Cortex of kidney (tissue), 1 donor: ENCODE results near the gene LIME1.

Experiments
- DNase-seq: peaks from one replicate; lab custom pipeline; 2025; lab: John Stamatoyannopoulos, UW

Gene LIME1

DNA sequence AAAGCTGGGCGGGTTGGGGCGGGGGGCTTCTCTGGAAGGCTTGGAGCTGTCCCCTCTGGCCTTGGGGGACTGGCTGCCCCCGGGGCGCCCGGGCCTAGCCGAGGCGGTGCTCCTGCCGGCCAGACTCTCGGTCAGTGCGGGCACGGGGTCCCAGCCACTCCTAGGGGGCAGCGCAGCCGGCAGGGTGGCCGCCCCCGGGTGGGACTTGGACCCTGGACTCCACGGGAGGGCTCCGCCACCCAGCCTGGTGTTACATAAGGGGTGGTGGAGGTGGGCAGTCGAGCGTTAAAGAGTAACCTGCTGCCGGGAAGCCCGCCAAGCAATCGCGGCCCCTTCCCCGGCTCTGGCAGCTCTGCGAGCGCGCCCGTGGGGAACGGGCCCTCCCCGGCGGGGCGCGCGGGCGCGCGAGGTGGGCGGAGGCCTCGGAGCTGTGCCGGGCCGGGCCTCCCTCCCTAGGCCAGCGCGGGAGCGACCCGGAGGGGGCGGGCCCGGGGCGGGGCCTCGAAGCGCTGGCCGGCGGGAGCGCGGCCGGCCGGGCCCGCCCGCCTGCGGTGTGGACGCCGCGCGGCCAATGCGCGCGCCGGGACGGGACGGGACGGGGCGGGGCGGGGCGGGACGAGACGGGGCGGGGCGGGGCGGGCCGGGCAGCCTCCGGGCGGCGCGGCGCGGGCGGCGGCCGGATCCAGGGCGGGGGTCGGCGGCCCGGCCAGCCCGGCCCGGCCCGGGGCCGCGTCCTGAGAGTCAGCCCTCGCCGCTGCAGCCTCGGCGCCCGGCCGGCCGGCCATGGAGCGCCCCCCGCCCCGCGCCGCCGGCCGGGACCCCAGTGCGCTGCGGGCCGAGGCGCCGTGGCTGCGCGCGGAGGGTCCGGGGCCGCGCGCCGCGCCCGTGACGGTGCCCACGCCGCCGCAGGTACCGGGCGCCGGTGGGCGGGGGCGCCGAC is 2.9 kb downstream of the LIME1 start, which contains the start of gene SLC2A4RG:
Gene SLC2A4RG, plus strand, starts transcription at position 647 of the 940 bp plus-strand sequence. Its CDS starts 137 bp downstream, at position 784.
- no peak for DNase-seq

DNA sequence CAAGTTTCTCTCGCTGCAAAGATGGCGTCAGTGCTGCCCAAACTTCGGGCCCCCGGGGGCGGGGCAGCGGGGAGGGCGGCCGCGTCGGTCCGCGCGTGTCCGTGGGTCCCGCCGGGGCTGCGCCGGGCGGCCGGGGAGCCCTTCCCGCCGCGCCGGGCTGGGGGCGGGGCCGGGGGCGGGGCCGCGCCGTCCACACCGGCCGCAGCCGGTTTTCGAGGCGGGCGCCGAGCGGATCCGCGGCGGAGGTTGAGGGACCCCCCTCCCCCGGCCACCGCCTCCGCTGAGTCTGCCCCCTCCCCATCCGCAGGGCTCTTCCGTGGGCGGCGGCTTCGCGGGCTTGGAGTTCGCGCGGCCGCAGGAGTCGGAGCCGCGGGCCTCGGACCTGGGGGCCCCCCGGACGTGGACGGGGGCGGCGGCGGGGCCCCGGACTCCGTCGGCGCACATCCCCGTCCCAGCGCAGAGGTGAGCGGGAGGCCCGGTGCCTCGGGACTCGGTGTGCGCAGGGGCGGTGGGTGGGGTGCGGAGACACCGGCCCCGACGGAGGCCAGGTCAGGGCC is 3.7 kb downstream of the LIME1 start:
- DNase-seq, result no peak

- no peak for DNase-seq
Measured at GRCh38 chr20:63740627-63741353, 4.3 kb downstream of the LIME1 start.

- no peak for DNase-seq
Measured at GRCh38 chr20:63741354-63741675, 4.9 kb downstream of the LIME1 start.

- no peak for DNase-seq
Measured at GRCh38 chr20:63741676-63742380, 5.4 kb downstream of the LIME1 start.

DNA sequence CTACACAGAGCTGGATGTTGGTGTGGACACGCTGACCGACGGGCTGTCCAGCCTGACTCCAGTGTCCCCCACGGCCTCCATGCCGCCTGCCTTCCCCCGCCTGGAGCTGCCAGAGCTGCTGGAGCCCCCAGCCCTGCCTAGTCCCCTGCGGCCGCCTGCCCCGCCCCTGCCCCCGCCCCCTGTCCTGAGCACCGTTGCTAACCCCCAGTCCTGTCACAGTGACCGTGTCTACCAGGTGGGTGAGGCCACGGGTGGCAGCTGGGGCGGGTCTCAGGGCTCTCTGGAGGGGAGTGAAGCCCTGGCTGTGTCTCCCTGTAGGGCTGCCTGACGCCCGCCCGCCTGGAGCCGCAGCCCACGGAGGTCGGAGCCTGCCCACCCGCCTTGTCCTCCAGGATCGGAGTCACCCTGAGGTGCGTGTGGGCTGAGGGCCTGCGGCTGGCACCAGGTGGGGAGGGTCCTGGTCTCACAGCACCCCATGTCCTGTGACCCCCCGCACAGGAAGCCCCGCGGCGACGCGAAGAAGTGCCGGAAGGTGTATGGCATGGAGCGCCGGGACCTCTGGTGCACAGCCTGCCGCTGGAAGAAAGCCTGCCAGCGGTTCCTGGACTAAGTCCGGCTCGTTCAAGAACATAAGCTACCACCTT is 6.0 kb downstream of the LIME1 start:
- DNase-seq, result no peak

DNA sequence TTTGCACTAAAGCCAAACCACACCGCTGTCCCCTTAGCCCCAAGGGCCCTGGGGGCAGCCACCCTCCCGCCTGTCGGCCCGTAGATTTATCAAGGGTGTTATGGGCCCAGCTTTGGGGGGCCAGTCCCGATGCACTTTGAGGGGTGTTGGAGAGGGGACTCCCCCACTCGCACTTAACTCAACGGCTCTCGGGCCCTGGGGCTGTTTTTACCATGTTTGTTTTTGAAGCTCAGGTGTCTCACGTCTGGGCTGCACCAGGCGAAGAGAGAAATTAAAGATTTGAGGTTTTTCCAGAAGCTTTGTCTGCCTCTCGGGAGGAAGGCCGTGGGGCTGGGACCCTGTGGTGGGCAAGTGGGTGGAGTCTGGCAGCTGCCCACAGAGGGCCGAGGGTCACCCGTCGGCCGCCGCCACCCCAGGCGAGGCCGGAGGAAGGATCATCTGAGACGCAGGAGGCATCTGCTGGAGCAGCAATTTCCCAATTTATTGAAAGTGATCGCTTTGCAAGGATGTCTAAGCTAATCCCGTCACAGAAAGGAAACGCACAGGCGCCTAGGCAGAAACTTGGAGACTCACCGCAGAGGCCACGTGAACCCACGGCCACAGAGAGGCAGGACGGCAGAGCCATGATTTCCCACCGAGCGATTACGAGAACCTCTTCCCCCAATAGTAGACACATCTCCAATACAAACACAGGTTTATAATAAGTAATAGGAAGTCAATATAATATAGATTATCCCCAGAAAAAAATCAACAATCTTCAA is 6.9 kb downstream of the LIME1 start:
- DNase-seq, result no peak

- no peak for DNase-seq
Measured at GRCh38 chr20:63744158-63744557, 7.7 kb downstream of the LIME1 start.

DNA sequence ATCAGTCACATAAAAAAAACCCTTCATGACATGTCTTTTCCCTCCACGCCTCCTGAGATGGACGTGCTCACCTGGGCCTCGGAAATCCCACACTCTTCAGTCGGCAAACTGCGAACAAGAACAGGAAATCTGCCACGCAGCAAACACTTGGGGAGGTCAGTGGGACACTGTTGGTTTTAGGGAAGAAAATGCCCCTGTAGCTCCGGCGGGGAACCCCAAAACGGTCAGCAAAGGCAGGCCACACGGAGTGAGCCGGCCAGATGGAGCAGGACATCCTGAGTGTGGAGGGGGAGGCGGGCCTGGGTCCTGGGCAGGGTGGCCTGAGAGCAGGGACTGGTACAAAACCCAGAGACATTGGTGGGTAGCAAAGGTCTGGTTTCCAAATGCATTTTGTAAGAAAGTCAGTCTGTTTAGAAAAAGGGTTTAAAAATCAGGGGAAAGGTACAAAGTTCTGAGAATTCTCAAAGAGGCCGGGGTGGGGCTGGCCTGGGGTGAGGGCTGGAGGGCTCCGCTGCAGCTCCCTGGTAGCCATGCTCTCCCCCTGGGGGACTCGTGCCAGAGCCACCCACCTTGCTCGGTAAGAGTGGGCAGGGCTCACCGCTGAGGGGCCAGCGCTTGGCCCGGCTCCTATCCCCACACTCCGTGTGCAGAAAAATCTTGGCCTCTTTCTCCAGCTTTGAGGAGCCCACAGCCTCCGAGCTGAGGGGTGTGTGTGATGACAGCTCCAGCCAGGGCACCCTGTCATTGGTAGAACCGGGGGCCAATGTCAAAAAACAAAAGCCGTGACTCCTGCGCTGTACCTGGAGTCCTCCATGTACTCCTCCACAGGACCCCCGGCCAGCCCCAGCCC is 8.3 kb downstream of the LIME1 start:
- DNase-seq, result no peak

DNA sequence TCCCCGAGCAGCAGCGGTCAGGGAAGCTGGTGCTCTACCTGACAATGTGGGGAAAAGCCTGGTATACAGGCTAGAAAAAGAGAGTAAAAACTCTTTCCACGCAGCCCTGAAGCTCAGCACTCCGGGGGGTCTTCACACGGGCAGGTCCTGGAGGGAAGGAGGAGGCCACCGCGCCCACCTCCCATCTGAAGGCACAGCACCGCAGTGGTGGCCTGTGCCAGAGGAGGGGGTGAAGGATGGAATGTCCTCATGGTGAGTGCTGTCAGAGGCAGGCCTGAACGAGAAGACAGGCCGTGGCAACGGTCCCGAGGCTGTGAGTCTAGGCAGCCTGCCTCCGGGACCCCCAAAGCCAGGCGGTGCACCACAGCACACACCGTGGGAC is 9.0 kb downstream of the LIME1 start:
- DNase-seq, result no peak

GRCh38 chr20:63745961-63746731 is 9.7 kb downstream of the LIME1 start:
- DNase-seq, result no peak

- DNase-seq, result no peak
Measured at GRCh38 chr20:63746751-63747315, 10.4 kb downstream of the LIME1 start.

GRCh38 chr20:63747622-63748069 is 11.2 kb downstream of the LIME1 start:
- no peak for DNase-seq

- DNase-seq, result no peak
Measured at GRCh38 chr20:63748070-63748933, 11.8 kb downstream of the LIME1 start.

- no peak for DNase-seq
Measured at GRCh38 chr20:63748934-63749270, 12.4 kb downstream of the LIME1 start.

DNA sequence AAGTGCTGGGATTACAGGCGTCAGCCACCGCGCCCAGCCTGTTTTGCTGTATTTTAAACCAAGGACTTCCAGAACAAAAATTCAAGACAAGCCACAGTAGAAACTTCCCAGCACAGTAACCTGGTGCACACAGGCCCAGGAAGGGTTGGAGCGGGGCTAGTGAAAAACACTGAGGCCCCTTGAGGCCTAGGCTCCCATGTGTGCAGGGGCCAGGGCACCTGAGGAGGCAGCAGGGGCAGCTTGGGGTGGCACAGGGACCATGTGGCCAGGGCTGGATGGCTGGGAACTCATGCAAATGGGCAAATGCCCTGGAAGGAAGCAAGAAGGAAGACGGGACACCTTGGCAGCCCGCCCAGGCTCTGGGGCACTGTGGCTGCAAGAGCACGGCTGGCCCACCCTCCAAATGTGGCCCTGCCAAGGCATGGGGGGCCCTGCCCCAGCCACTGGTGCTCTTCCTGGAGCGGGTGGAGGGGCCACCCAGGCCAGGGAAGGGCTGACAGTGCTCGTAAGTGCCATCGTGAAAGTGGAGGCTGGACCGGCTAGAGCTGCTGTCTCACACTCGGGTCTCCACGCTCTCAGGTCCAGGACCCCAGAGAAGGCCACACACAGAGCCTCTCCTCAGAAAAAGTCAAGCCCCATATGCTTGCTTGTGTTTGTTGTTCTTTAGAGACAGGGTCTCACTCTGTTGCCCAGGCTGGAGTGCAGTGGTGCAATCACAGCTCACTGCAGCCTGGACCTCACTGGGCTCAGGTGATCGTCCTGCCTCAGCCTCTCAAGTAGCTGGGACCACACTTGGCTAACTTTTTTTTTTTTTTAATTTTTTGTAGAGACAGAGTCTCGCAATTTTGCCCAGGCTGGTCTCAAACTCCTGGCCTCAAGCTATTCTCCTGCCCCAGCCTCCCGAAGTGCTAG is 13.4 kb downstream of the LIME1 start:
- no peak for DNase-seq
